GM18517 (cell line): ENCODE measurements around the gene SRP54.
A peak's percentile ranks its signal among the peaks of the same experiment; 100 is the strongest.
"Not testable (repeated sequence)": the region's sequence is repeated elsewhere in the genome, so short reads cannot be mapped to it uniquely, and the experiment has no call there.

Source experiments
- ATAC-seq: cut with Tn5 transposase; IDR thresholded peaks from one replicate; pipeline ENCODE4 v1.9.1; 2021; ENCODE audit warnings: mild to moderate bottlenecking, moderate library complexity; ENCODE audit not compliant: unreplicated experiment

Gene SRP54

DNA sequence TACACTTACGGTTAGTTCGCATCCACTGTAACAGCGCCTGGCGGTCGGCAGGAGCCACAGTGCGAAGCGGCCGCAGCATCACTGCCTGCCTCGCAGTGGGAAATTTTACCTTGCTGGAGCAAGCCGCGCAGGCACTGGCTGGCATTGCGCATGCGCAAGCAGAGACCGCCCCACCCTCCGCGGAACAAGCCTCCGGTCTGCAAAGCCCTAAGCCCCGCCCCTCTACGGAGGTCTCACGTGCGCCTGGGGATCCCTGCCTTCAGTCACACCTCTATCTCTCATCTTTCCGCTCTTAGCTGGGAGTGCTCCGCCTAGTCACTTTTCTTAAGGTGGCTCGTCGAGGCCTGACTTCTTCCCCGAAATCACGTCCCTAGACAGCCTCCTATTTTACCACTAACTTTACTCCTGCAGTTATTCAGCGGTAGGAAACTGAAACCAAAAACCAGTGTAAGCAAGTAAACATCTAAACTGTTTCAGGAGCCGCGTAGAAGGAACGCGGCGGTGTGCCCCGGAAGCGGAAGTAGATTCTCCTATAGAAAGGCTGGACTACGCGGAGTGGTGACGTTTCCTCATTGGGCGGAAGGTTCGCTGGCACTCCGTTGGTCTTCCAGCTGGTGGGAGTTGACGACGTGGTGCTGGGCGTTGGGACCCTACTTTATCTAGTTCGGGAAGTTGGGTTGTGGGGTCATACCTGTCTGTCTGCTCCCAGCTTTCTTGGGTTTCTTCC is at the start of gene SRP54:
SRP54 (plus strand) TSS at position 572 of the 727 bp plus-strand sequence. CDS start 13,718 bp downstream, outside the sequence.
- peak; percentile 75 for ATAC-seq

GRCh38 chr14:34933301-34933700 is 49.5 kb upstream of the SRP54 start:
- no peak for ATAC-seq

DNA sequence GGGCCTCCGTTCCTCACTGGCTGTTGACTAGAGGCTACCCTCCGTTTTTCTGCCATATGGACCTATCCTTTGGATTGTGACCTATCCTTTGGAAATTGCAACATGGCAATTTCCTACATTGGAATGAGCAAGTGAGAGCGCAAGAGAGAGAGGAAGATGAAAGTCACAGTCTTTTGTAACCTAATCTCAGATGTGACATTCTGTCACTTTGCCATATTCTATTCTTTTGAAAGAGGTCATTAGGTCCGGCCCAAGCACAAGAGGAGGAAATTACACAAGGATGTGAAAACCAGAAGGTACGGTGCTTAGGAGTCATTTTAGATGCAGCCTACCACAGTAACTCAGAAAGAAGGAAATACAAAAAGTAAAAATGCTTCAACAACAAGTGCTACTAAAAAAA is 47.3 kb upstream of the SRP54 start:
- no peak for ATAC-seq

- ATAC-seq = no peak
Observed at GRCh38 chr14:34937442-34937841, 45.4 kb upstream of the SRP54 start.

DNA sequence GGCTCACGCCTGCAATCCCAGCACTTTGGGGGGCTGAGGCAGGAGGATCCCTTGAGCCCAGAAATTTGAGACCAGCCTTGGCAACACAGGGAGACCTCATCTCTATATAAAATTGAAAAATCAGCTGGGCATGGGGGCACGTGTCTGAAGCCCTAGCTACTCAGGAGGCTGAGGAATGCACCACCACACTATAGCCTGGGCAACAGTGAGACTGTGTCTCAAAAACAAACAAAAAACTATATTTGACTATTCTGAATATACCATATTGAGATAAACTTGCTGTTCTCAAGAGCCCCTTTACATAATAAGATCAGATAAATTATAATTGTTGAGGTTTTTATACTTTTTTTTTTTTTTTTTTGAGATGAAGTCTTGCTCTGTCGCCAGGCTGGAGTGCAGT is 44.9 kb upstream of the SRP54 start:
- no peak for ATAC-seq

DNA sequence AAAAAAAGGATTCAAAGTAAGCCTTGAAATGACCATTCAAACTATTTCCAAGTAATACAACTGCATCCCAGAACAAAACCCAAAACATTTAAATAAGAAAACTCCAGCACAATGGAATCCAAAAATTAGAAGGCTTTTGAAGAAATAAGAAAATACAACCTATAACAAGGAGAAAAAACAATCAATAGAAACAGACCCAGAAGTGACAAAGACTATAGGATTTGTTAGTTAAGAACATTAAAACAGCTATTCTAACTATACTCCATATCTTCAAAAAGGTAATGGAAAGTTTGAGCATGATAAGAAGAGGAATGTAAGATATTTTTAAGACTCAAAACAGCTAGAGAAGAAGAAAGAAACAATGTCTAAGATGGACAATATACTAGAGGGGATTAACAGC is 39.3 kb upstream of the SRP54 start:
- no peak for ATAC-seq

DNA sequence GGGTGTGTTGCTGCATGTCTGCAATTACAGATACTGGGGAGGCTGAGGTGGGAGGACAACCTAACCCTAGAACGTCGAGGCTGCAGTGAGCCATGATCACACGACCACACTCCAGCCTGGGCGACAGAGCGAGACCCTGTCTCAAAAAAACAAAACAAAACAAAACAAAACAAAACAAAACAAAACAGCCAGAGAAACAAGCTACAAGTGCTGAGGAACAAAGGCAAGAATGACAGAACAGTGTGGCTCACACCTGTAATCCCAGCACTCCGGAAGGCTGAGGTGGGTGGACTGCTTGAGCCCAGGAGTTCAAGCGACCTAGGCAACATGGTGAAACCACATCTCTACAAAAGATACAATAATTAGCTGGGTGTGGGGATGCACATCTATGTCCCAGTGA is 38.0 kb upstream of the SRP54 start:
- no peak for ATAC-seq

DNA sequence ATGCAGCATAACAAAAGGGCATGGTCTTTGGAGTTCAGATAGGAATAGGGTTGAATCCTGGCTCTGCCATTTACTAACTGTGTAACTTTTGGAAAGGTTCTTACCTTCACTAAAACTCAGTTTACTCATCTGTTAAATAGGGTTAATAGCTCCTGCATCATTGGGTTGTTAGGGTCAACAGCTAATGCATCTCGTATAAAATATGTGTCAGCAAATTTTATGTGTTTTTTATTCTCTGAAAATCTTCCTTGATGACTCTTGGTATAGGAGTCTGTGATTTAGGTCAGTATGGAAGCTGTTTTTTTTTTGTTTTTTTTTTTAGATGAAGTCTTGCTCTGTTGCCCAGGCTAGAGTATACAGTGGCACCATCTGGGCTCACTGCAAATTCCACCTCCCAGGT is 36.1 kb upstream of the SRP54 start:
- ATAC-seq = no peak

- ATAC-seq = no peak
Observed at GRCh38 chr14:34951286-34951685, 31.5 kb upstream of the SRP54 start.

DNA sequence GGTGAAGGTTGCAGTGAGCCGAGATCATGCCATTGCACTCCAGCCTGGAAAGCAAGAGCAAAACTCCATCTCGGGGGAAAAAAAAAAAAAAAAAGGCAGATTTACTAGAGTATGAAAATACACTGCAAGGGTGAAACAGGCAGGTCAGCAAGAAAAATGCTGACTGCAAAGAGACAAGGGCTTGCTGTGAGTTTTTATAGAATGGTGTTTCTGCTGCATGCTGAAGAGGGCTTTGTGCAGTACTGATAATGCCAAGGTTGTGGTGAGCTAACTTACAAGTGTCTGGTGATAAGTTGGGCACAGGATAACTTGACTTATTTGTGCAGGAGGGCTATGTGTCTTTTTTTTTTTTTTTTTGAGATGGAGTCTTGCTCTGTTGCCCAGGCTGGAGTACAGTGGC is 25.9 kb upstream of the SRP54 start:
- no peak for ATAC-seq

DNA sequence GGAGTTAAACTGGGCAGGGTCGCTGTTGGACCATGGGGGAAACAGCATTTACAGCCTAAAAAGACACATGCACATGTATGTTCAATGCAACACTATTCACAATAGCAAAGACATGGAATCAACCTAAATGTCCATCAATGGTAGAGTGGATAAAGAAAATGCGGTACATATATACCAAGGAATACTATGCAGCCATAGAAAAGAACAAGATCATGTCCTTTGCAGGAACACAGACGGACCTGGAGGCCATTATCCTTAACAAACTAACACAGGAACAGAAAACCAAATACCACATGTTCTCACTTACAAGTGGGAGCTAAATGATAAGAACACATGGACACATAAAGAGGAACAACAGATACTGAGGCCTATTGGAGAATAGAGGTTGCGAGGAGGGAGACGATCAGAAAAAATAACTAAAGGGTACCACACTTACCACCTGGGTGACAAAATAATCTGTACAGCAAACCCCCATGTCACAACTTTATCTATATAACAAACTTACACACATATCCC is 25.0 kb upstream of the SRP54 start:
- ATAC-seq = no peak

GRCh38 chr14:34962106-34962505 is 20.7 kb upstream of the SRP54 start:
- ATAC-seq = not testable (repeated sequence)

GRCh38 chr14:34964977-34965764 is 17.6 kb upstream of the SRP54 start:
- ATAC-seq = no peak

DNA sequence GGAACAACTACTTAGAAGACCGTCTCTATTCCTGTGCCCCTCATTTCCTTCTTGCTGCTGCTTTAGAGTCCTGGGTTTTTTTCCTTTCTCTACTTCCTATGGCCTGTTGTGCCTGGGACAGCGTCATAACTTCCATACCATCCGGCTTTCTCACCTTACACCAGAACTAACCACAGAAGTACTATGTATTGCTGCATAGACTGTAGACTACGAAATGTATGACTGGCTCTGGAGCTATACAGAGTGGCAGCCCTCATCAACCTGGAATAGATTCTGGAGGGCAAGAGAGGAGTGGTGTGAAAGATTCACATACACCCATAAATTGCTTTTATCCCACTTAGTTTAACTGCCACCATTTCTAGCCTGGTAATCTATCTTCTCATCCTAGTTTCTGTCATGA is 16.9 kb upstream of the SRP54 start:
- no peak for ATAC-seq

GRCh38 chr14:34966413-34966812 is 16.4 kb upstream of the SRP54 start:
- peak; percentile 84 for ATAC-seq

DNA sequence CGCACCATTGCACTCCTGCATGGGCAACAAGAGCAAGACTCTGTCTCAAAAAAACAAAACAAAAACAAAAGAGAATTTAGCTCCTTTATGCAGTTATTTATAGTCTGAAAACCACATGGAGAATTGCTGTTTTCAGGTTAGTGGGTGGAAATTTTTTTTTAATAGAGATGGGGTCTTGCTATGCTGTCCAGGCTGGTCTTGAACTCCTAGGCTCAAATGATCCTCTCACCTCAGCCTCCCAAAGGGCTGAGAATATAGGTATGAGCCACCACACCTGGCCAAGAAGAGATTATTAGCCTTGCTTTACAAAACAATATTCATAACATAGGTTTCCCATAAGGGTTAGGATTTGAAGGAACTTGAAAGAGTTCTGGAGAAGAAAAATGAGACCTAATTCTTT is 12.1 kb upstream of the SRP54 start:
- ATAC-seq = no peak

- ATAC-seq = no peak
Observed at GRCh38 chr14:34971381-34971780, 11.4 kb upstream of the SRP54 start.

GRCh38 chr14:34971801-34972200 is 11.0 kb upstream of the SRP54 start:
- no peak for ATAC-seq

DNA sequence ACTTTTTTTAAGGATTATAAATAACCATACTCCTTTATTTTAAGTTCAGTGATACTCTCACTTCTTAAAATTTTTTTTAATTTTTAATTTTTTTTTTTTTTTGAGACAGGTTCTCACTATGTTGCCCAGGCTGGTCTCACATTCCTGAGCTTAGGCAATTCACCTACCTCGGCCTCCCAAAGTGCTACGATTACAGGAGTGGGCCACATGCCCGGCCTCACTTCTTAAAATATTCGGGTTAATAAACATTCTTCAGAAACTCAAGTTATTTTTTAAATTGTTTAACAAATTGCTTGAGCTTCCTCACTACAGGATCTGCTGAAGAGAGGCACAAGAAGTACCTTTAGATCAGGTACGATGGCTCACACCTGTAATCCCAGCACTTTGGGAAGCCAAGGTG is 4.3 kb upstream of the SRP54 start:
- no peak for ATAC-seq

GRCh38 chr14:34980337-34980900 is 2.4 kb upstream of the SRP54 start:
- no peak for ATAC-seq

GRCh38 chr14:34981743-34982420 is 910 bp upstream of the SRP54 start:
- peak; percentile 2 for ATAC-seq
